ENCODE results near the gene TBCCD1.

TBCCD1 gene

DNA sequence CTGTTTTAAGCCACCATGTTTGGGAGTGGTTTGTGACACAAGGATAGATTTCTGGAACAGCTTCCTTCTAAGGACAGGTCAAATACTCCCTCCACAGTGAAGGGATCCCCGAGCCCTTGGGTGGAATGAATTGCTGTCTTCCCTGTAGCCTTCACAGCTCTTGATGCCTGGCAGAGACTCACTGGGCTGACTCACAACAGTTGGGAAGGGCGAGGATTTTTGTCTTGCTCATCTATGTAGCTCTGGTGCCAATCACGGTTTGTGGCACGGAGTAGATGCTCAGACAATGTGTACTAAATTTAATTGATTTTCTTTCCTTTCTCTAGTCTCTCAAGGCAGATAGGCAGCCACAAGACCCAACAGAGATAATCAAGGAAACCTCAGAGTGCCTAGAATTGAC lies 49.9 kb downstream of the TBCCD1 start:
- Histone ChIP-seq H3K36me3 (ENCODE audit: insufficient read depth) (no peaks in the 10 kb centered on the region), H3K4me2 (no peak overlapping the region), H4K20me1 (ENCODE audit: insufficient read depth) (no peaks in the 10 kb centered on the region), H3K27me3 (ENCODE audit: insufficient read depth, low read depth) (no peaks in the 10 kb centered on the region), H3K4me1 (ENCODE audit: low read depth, poor library complexity, severe bottlenecking) (no peaks in the 10 kb centered on the region), H3K4me3 (IDR thresholded peaks at IDR 0.05; ENCODE audit: insufficient read depth, low read depth, low read length) (no peak overlapping the region), H2AFZ (ENCODE audit: low read depth) (no peak overlapping the region), H3K27ac (no peak overlapping the region), H3K9ac (no peak overlapping the region), H3K79me2 (ENCODE audit: insufficient read depth, low read depth) (no peaks in the 10 kb centered on the region)
- TF ChIP-seq CTCF (conservative IDR thresholded peaks at IDR 0.05; ENCODE audit: low read depth, low read length), result no peak

- no peak for TF ChIP-seq CTCF (conservative IDR thresholded peaks at IDR 0.05; ENCODE audit: low read depth, low read length)
- Histone ChIP-seq H3K27me3 (ENCODE audit: insufficient read depth, low read depth) (no peaks in the 10 kb centered on the region), H2AFZ (ENCODE audit: low read depth) (no peak overlapping the region), H3K4me3 (IDR thresholded peaks at IDR 0.05; ENCODE audit: insufficient read depth, low read depth, low read length) (no peak overlapping the region), H4K20me1 (ENCODE audit: insufficient read depth) (no peaks in the 10 kb centered on the region), H3K4me2 (no peak overlapping the region), H3K79me2 (ENCODE audit: insufficient read depth, low read depth) (no peaks in the 10 kb centered on the region), H3K4me1 (ENCODE audit: low read depth, poor library complexity, severe bottlenecking) (no peaks in the 10 kb centered on the region), H3K36me3 (ENCODE audit: insufficient read depth) (no peaks in the 10 kb centered on the region), H3K9ac (no peak overlapping the region), H3K27ac (no peak overlapping the region)
Measured at GRCh38 chr3:186516646-186517045, 50.5 kb downstream of the TBCCD1 start.

DNA sequence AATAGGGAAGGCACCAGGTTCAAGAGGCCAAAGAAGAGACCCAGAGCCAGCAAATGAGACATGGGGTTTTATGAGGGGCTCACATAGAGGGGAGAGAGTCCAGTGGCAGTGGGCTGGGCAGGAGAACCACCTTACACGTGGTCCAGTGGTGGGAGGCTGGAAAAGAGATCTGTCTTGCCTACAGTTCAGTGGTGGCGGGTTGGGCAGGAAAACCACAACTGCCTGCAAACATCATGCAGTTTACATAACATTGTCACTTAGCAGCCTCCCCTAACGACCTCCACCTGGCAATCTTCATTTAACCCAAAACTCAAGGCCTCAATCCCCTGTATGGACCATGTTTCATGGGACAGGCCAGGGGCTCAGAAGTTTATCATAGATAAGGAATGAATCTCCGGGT lies 52.0 kb downstream of the TBCCD1 start:
- Histone ChIP-seq H3K79me2 (ENCODE audit: insufficient read depth, low read depth) (no peaks in the 10 kb centered on the region), H3K4me3 (IDR thresholded peaks at IDR 0.05; ENCODE audit: insufficient read depth, low read depth, low read length) (no peak overlapping the region), H3K4me2 (no peak overlapping the region), H3K27me3 (ENCODE audit: insufficient read depth, low read depth) (no peaks in the 10 kb centered on the region), H3K4me1 (ENCODE audit: low read depth, poor library complexity, severe bottlenecking) (no peaks in the 10 kb centered on the region), H2AFZ (ENCODE audit: low read depth) (no peak overlapping the region), H3K36me3 (ENCODE audit: insufficient read depth) (no peaks in the 10 kb centered on the region), H3K27ac (no peak overlapping the region), H4K20me1 (ENCODE audit: insufficient read depth) (no peaks in the 10 kb centered on the region), H3K9ac (no peak overlapping the region)
- no peak for TF ChIP-seq CTCF (conservative IDR thresholded peaks at IDR 0.05; ENCODE audit: low read depth, low read length)

DNA sequence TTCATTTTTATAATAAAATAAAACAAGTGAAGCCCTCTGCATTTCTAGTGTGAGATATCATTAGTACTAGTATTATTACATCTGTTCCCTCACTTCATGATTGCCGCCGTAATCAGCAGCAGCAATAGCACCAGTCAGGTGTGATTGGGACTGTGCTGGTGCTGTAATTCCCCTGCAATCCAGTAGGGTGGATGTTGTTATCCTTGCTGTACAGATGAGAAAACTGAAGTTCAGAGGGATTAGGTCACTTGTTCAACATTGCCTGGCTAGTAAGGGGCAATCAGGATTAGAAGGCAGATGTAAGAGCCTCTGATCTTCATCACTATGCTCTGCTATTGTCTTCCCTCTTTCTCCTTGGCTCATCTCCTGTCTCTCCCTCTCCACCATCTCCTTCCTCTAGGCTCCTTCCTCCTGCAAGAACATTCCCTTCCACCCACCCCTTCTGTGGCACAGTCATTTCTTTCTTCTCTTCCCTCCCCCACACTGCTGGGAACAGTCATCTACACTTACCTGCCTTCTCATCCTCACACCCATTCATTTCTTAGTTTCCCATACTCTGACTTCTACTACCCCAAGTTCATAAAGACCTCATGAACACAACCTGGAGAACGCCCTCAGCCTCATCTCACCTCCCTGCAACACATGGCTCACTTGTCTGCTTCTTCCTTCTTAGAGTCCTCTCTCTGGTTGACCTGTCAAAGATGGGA lies 52.7 kb downstream of the TBCCD1 start:
- H3K27ac ChIP-seq, result no peak overlapping the region
- H3K4me3 ChIP-seq (IDR thresholded peaks at IDR 0.05; ENCODE audit: insufficient read depth, low read depth, low read length), result no peak overlapping the region

More for the DNA sequence above, 52.7 kb downstream of the TBCCD1 start:
- peak; percentile 53; the same call in 1 of the 2 replicates for TF ChIP-seq CTCF (conservative IDR thresholded peaks at IDR 0.05; ENCODE audit: low read depth, low read length)
- no peak overlapping the region for H3K9ac ChIP-seq
- no peak overlapping the region for H2AFZ ChIP-seq (ENCODE audit: low read depth)
- no peak overlapping the region for H3K4me2 ChIP-seq
- no peaks in the 10 kb centered on the region for H3K27me3 ChIP-seq (ENCODE audit: insufficient read depth, low read depth)
- no peaks in the 10 kb centered on the region for H4K20me1 ChIP-seq (ENCODE audit: insufficient read depth)
- no peaks in the 10 kb centered on the region for H3K36me3 ChIP-seq (ENCODE audit: insufficient read depth)
- no peaks in the 10 kb centered on the region for H3K4me1 ChIP-seq (ENCODE audit: low read depth, poor library complexity, severe bottlenecking)
- H3K79me2 ChIP-seq (ENCODE audit: insufficient read depth, low read depth), result no peaks in the 10 kb centered on the region

Data from KMS-11 (cell line).